PFSK-1 (cell line): ENCODE data around the gene NHSL2.

ENCODE experiments used
- POLR2AphosphoS5 ChIP-seq: IDR thresholded peaks from 2 replicates; pipeline ENCODE4 v1.6.1; 2012; ENCODE audit warnings: low read depth, mild to moderate bottlenecking, control low read depth, low read length, moderate library complexity
- SIN3A ChIP-seq: IDR thresholded peaks from 2 replicates; pipeline ENCODE4 v1.6.1; 2012; ENCODE audit warnings: mild to moderate bottlenecking, low read length, moderate library complexity, borderline replicate concordance; ENCODE audit not compliant: insufficient read depth
- TAF1 ChIP-seq: IDR thresholded peaks from 2 replicates; pipeline ENCODE4 v1.6.1; 2012; ENCODE audit warnings: low read length, control low read depth, borderline replicate concordance; ENCODE audit not compliant: insufficient read depth
- TF ChIP-seq, protein P1 (sequence below), 2 experiments: IDR thresholded peaks; 2 replicates each; pipeline versions ENCODE4 v1.6.1 to v1.8.0; 2011 to 2012; ENCODE audit warnings: low read depth in 2 of 2, low read length in 2 of 2, control low read depth in 1 of 2, inconsistent platforms in 1 of 2, mild to moderate bottlenecking in 1 of 2, moderate library complexity in 1 of 2; ENCODE audit not compliant: insufficient read depth in 1 of 2

DNA sequence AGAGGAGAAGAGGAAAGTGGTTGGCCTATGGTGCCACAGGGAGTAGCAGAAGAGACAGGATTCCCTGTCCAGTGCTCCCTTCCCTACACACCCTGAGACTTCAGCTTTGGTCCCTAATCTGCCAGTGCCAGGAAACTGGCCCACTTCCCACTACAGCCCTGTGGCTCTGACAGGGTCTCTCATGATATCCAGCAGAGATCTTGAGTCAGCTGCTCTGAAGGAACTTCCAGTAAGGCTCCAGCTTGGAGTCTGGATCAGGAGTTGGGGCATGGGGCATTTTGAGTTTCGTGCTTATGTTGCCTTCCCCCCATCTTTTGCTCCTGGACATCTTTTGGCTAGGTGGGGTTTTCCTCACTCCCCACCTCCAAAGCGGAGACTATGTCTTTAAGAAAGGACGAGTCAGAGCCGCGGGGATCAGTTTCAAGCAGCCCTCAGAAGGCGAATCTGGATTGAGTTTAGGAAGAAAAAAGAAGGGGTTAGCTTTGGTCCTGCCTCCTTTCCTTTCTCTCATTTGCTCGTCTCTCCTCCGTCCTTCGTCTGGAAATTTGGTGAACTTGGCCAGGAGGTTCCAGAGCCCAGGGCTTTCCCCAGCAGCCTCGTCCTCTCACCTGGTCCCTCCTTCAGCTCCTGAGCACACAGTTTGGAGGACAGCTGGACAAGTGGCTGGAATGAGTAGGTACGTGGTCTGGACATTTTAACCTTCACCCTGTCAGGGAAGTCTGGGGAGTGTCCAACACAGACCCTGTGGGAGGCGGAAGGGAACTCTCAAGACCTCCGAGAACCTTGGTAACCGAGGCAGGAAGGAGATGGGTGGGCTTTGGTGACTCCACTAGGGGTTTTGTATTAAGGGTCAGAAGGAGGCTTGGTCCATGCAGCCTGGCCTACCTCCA is 116.6 kb downstream of the NHSL2 start:
- TF ChIP-seq SIN3A, result no peak
- TF ChIP-seq, protein P1, sequence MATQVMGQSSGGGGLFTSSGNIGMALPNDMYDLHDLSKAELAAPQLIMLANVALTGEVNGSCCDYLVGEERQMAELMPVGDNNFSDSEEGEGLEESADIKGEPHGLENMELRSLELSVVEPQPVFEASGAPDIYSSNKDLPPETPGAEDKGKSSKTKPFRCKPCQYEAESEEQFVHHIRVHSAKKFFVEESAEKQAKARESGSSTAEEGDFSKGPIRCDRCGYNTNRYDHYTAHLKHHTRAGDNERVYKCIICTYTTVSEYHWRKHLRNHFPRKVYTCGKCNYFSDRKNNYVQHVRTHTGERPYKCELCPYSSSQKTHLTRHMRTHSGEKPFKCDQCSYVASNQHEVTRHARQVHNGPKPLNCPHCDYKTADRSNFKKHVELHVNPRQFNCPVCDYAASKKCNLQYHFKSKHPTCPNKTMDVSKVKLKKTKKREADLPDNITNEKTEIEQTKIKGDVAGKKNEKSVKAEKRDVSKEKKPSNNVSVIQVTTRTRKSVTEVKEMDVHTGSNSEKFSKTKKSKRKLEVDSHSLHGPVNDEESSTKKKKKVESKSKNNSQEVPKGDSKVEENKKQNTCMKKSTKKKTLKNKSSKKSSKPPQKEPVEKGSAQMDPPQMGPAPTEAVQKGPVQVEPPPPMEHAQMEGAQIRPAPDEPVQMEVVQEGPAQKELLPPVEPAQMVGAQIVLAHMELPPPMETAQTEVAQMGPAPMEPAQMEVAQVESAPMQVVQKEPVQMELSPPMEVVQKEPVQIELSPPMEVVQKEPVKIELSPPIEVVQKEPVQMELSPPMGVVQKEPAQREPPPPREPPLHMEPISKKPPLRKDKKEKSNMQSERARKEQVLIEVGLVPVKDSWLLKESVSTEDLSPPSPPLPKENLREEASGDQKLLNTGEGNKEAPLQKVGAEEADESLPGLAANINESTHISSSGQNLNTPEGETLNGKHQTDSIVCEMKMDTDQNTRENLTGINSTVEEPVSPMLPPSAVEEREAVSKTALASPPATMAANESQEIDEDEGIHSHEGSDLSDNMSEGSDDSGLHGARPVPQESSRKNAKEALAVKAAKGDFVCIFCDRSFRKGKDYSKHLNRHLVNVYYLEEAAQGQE (IDR thresholded peaks at IDR 0.05; ENCODE audit: insufficient read depth in 1 of 2, low read depth in 2 of 2, low read length in 2 of 2), result no peak
- TF ChIP-seq POLR2AphosphoS5, result no peak
- no peak for TF ChIP-seq TAF1
